ENCODE measurements around the gene INTS7. TPM values are rescaled to one million over a fixed set of nuclear protein-coding genes. Genes with fewer than 3 reads are reported as not detected.

The INTS7 gene
- total and polyA plus RNA-seq, 8 donors = 3.1 to 10.1 (median 4.7) TPM

DNA sequence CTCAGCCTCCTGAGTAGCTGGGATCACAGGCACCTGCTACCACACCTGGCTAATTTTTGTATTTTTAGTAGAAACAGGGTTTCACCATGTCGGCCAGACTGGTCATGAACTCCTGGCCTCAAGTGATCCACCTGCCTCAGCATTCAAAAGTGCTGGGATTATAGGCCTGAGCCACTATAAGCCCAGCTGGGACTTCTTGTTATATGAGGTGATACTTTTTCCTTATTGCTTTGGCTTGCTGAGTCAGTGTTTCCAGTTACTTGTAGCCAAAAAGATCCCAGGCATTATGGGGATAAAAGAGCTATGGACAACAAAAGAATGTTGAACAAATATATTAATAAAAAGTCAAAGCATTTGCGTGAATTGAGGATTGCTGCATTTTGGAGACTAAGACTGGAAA lies 134.9 kb downstream of the INTS7 start:
- DNase-seq = no peak
- 89 to 91% methylated on average over 2 of the region's 2 CpGs for WGBS, 2 donors
- H3K27me3 ChIP-seq = no peaks in the 10 kb centered on the region
- H3K27ac ChIP-seq = no peak overlapping the region
- intact Hi-C loops (cut with DNase I) = no loop called here
- no peak overlapping the region for H3K4me3 ChIP-seq
- H3K9me3 ChIP-seq = no peaks in the 10 kb centered on the region
- TF ChIP-seq, protein P1, sequence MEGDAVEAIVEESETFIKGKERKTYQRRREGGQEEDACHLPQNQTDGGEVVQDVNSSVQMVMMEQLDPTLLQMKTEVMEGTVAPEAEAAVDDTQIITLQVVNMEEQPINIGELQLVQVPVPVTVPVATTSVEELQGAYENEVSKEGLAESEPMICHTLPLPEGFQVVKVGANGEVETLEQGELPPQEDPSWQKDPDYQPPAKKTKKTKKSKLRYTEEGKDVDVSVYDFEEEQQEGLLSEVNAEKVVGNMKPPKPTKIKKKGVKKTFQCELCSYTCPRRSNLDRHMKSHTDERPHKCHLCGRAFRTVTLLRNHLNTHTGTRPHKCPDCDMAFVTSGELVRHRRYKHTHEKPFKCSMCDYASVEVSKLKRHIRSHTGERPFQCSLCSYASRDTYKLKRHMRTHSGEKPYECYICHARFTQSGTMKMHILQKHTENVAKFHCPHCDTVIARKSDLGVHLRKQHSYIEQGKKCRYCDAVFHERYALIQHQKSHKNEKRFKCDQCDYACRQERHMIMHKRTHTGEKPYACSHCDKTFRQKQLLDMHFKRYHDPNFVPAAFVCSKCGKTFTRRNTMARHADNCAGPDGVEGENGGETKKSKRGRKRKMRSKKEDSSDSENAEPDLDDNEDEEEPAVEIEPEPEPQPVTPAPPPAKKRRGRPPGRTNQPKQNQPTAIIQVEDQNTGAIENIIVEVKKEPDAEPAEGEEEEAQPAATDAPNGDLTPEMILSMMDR (IDR thresholded peaks at IDR 0.05) = no peak
- H3K36me3 ChIP-seq = no peaks in the 10 kb centered on the region
- peaks cover 5 to 15% (median 6%) of the 10 kb centered on the region in 3 donors for H3K4me1 ChIP-seq
- ATAC-seq = no peak
- FAIRE-seq = no peak

DNA sequence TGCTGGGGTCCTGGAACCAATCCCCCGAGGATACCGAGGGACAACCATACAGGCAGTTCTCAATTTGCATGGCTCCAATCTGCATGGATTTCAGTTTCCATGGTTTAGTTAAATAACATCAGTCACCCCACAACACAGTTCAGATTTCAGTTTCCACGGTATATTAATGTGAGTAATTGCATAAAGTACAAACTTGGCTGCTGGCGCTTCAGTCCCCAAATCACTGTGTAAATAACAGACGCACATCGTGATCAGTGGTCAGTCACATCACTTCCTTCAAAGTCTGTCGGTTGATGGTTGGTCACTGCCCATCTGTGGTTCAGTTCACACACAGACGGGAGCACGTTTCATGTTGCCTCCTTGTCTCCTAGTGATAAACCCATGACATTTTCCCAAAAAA lies 138.4 kb downstream of the INTS7 start:
- no peaks in the 10 kb centered on the region for H3K27me3 ChIP-seq
- 45 to 48% methylated on average over 9 of the region's 9 CpGs for whole genome bisulfite sequencing, 2 donors
- ATAC-seq = peak in 2 of 4 donors; percentile 26 to 59
- intact Hi-C loops (cut with DNase I) = no loop called here
- no peaks in the 10 kb centered on the region for H3K9me3 ChIP-seq
- no peak overlapping the region for H3K4me3 ChIP-seq
- no peak for FAIRE-seq
- H3K36me3 ChIP-seq = no peaks in the 10 kb centered on the region
- peaks cover 0 to 10% (median 0%) of the 10 kb centered on the region in 3 donors for H3K4me1 ChIP-seq
- TF ChIP-seq, protein P1 (IDR thresholded peaks at IDR 0.05) = no peak
- no peak overlapping the region for H3K27ac ChIP-seq
- DNase-seq = no peak

DNA sequence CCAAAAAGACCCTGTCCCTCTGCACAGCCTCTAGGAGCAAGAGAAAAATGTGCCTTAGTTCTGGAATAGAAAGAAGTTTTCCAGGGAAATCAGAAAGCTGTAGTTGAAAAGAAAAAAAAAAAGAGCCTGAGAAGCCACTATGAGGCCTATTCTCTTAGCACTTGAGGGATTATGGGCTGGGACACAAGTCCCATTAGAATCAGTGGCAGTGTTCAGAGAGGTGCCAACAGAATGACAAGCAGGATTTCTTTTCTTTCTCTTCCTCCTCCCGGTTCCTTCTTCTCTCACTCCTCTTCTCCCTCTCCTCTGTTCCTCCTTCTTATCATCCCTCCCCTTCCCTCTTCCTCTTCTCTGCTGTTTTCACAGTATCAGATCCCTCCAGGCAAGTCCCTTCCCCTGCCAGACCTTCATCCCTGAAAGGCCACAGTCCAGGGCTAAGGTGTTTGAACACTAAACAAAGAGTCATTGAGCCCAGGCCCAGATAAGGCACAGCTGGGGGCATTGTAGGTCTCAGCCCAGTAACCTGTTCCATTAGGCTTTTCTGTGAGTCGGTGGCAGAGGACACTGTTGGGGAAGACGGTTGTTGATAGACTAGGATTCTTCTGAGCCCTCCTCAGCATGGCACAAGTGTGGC lies 140.1 kb downstream of the INTS7 start:
- peak overlapping the region; percentile 2 to 69 (median 30) for H3K27ac ChIP-seq
- no peaks in the 10 kb centered on the region for H3K9me3 ChIP-seq
- H3K4me3 ChIP-seq = no peak overlapping the region
- no peaks in the 10 kb centered on the region for H3K36me3 ChIP-seq
- ATAC-seq (peak; percentile 60 to 91 (median 78)), FAIRE-seq (no peak), DNase-seq (peak in 3 of 6 donors; percentile 25 to 34 (median 27))
- H3K4me1 ChIP-seq = peaks cover 0 to 10% (median 0%) of the 10 kb centered on the region in 3 donors
- TF ChIP-seq, protein P1 (IDR thresholded peaks at IDR 0.05) = no peak
- WGBS, 2 donors = 31 to 36% methylated on average over 3 of the region's 3 CpGs
- intact Hi-C loops (cut with DNase I) = no loop called here
- H3K27me3 ChIP-seq = no peaks in the 10 kb centered on the region

DNA sequence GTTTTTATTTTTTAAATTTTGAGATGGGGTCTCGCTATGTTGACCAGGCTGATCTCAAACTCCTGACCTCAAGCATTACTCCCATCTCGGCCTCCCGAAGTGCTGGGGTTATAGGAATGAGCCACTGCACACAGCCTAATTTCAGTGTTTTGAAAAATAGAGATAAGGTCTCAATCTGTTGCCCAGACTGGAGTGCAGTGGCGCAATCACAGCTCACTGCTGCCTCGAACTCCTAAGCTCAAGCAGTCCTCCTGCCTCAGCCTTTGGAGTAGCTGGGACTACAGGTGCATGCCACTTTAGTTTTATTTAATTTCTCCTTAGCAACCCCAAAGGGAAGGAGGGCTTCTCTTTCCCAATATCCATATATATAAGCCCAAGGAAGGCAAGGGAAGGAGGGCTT lies 141.0 kb downstream of the INTS7 start:
- DNase-seq (no peak), FAIRE-seq (no peak), ATAC-seq (no peak)
- H3K4me3 ChIP-seq = no peak overlapping the region
- H3K27ac ChIP-seq = peak overlapping the region in 2 of 4 donors; percentile 43 to 69
- 82 to 83% methylated on average over 5 of the region's 5 CpGs for WGBS, 2 donors
- intact Hi-C loops (cut with DNase I) = no loop called here
- no peaks in the 10 kb centered on the region for H3K36me3 ChIP-seq
- H3K27me3 ChIP-seq = no peaks in the 10 kb centered on the region
- no peaks in the 10 kb centered on the region for H3K9me3 ChIP-seq
- TF ChIP-seq, protein P1 (IDR thresholded peaks at IDR 0.05) = no peak
- H3K4me1 ChIP-seq = peaks cover 0 to 10% (median 0%) of the 10 kb centered on the region in 3 donors

DNA sequence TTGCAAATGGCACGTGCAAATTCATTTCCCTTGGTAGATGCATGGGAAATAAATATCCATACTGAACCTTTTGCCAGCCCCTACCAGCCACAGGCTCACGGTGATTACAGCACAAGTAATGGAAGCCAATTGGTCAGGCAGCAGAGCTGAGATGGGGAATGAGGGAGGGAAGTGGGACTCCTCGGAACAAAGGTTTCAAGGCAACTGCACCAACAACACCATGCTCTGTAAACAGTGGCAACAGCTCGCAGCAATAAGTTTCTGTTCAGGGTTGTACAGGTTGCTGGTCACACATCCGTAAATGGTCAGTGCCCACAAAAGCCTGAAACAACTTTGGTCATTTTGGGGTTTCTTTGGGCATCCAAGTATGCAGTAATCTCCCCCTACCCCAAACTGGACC lies 142.1 kb downstream of the INTS7 start:
- TF ChIP-seq, protein P1 (IDR thresholded peaks at IDR 0.05) = no peak
- WGBS, 2 donors = 85 to 90% methylated on average over 5 of the region's 5 CpGs
- ATAC-seq (no peak), FAIRE-seq (no peak), DNase-seq (no peak)
- H3K9me3 ChIP-seq = no peaks in the 10 kb centered on the region
- H3K4me3 ChIP-seq = no peak overlapping the region
- peaks cover 0 to 10% (median 0%) of the 10 kb centered on the region in 3 donors for H3K4me1 ChIP-seq
- intact Hi-C loops (cut with DNase I) = no loop called here
- no peaks in the 10 kb centered on the region for H3K36me3 ChIP-seq
- H3K27ac ChIP-seq = no peak overlapping the region
- no peaks in the 10 kb centered on the region for H3K27me3 ChIP-seq

Data from pancreas (tissue), 10 donors.